Activated T-helper 17 cell treated with anti-CD3 and anti-CD28 coated beads, Interleukin-2, amount 50 U/mL, for 72 hours (primary cell): ENCODE measurements around the gene PARP8. TPM values are rescaled to one million over a fixed set of nuclear protein-coding genes. Genes with fewer than 3 reads are reported as not detected.

Experiments used
- ATAC-seq: fragments of 150-1000 bp; cut with Tn5 transposase; replicated peaks from 2 replicates; pipeline ENCODE4 v1.10.0; 2021; ENCODE audit warnings: mild to moderate bottlenecking, moderate library complexity
- H3K27ac Mint-ChIP-seq: one replicate; pipeline ENCODE4 v1.8.0; 2022; ENCODE audit warnings: mixed read lengths
- H3K27me3 Mint-ChIP-seq: one replicate; pipeline ENCODE4 v1.8.0; 2022; ENCODE audit warnings: mixed read lengths
- H3K36me3 Mint-ChIP-seq: one replicate; pipeline ENCODE4 v1.8.0; 2022; ENCODE audit warnings: low read depth, mild to moderate bottlenecking, mixed read lengths
- H3K4me1 Mint-ChIP-seq: one replicate; pipeline ENCODE4 v1.8.0; 2022; ENCODE audit warnings: mixed read lengths
- H3K4me3 Mint-ChIP-seq: one replicate; pipeline ENCODE4 v1.8.0; 2022; ENCODE audit warnings: mild to moderate bottlenecking, mixed read lengths
- H3K9me3 Mint-ChIP-seq: one replicate; pipeline ENCODE4 v1.8.0; 2022; ENCODE audit warnings: mixed read lengths
- total RNA-seq, 2 donors: library from RNA; stranded (reverse); gene quantifications; one replicate each; pipeline ENCODE4 v1.2.3, GENCODE V29; 2022

PARP8 gene
- total RNA-seq, 2 donors from 2014 or later = 32.4 to 57.2 TPM

GRCh38 chr5:50875002-50875344, 208.5 kb downstream of the PARP8 start:
- no peaks in the 10 kb centered on the region for H3K36me3 Mint-ChIP-seq
- peaks cover 24% of the 10 kb centered on the region for H3K27me3 Mint-ChIP-seq
- H3K4me1 Mint-ChIP-seq = peaks cover 5% of the 10 kb centered on the region
- no peak for ATAC-seq
- no peak overlapping the region for H3K27ac Mint-ChIP-seq
- H3K4me3 Mint-ChIP-seq = no peak overlapping the region
- no peaks in the 10 kb centered on the region for H3K9me3 Mint-ChIP-seq

GRCh38 chr5:50878470-50878869, 212.0 kb downstream of the PARP8 start:
- Mint-ChIP-seq H3K27me3 (peaks cover 16% of the 10 kb centered on the region), H3K36me3 (no peaks in the 10 kb centered on the region), H3K27ac (no peak overlapping the region), H3K4me3 (no peak overlapping the region), H3K9me3 (no peaks in the 10 kb centered on the region), H3K4me1 (peaks cover 5% of the 10 kb centered on the region)
- ATAC-seq = no peak

- Mint-ChIP-seq H3K27ac (no peak overlapping the region), H3K36me3 (no peaks in the 10 kb centered on the region), H3K27me3 (peaks cover 22% of the 10 kb centered on the region), H3K9me3 (no peaks in the 10 kb centered on the region), H3K4me3 (no peak overlapping the region), H3K4me1 (no peaks in the 10 kb centered on the region)
- ATAC-seq = no peak
Observed at GRCh38 chr5:50881407-50881806, 215.0 kb downstream of the PARP8 start.

GRCh38 chr5:50886657-50887345, 220.4 kb downstream of the PARP8 start:
- H3K4me1 Mint-ChIP-seq = no peaks in the 10 kb centered on the region

DNA sequence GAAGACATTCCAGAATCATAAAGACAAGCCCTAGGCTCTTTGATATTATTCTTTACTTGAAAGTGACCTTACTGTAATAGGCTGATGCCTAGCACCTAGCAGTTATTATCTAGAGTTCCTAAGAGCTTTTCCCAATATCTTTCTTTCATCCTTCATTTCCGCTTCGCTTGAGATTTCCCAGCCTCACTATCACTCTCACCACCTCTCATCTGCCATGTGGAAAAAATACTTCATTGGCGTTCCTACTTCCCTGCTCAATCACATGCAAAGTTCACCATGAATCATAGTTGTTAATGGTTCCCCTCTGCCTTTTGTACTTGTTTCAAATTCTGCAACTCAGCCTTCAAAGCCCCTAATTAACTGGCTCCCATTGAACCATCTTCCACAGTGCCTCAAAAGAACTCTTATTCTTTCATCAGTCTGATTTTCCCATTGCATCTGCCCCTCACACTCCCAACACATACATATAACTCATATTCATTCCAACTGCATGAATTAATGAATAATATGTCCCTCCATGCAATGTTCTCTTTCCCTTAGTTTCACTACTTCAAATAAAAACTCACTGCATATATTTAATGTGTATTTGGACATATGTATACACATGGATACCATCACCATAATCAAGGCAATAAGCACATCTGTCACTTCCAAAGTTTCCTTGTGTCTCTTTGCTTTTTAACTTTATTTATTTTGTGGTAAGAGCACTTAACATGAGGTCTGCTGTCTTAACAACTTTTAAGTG, 221.6 kb downstream of the PARP8 start:
- no peaks in the 10 kb centered on the region for H3K9me3 Mint-ChIP-seq
- H3K27ac Mint-ChIP-seq = no peak overlapping the region
- no peak overlapping the region for H3K4me3 Mint-ChIP-seq
- no peaks in the 10 kb centered on the region for H3K4me1 Mint-ChIP-seq
- no peaks in the 10 kb centered on the region for H3K36me3 Mint-ChIP-seq
- ATAC-seq = no peak
- peaks cover 13% of the 10 kb centered on the region for H3K27me3 Mint-ChIP-seq

More at GRCh38 chr5:50886657-50887345, 220.4 kb downstream of the PARP8 start:
- Mint-ChIP-seq H3K27me3 (peaks cover 13% of the 10 kb centered on the region), H3K36me3 (no peaks in the 10 kb centered on the region), H3K4me3 (no peak overlapping the region), H3K9me3 (no peaks in the 10 kb centered on the region), H3K27ac (no peak overlapping the region)
- no peak for ATAC-seq

GRCh38 chr5:50888751-50889150, 222.3 kb downstream of the PARP8 start:
- Mint-ChIP-seq H3K4me1 (no peaks in the 10 kb centered on the region), H3K27ac (no peak overlapping the region), H3K9me3 (no peaks in the 10 kb centered on the region), H3K4me3 (no peak overlapping the region), H3K36me3 (no peaks in the 10 kb centered on the region), H3K27me3 (peaks cover 13% of the 10 kb centered on the region)
- no peak for ATAC-seq

DNA sequence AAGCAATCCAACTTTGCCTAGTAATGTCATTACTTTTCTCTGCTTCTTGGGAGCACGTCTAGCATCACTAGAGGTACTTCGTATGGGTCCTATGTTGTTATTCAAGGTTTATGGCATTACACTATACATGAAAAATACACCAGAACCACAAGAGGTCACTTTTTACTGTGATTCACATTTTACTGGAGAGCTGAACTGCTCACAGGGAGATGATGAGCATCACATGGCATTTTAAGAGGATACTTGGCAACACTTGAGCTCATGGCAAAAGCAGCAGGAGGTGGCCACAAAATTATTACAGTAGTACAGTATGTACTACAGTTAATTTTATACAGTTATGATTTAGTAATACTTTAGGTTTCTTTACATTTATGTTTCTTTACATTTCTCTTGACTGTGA, 223.4 kb downstream of the PARP8 start:
- Mint-ChIP-seq H3K9me3 (no peaks in the 10 kb centered on the region), H3K36me3 (no peaks in the 10 kb centered on the region)

More for the DNA sequence above, 223.4 kb downstream of the PARP8 start:
- no peak for ATAC-seq
- H3K27ac Mint-ChIP-seq = no peak overlapping the region
- peaks cover 12% of the 10 kb centered on the region for H3K27me3 Mint-ChIP-seq
- H3K4me1 Mint-ChIP-seq = no peaks in the 10 kb centered on the region
- no peak overlapping the region for H3K4me3 Mint-ChIP-seq

Other genes with a start within 250 kb of the PARP8 start
- 100 to 1,000 TPM in 1 of 2 donors, 10 to 100 TPM in 1; 93.9 to 102 TPM for gene EMB, start 225.3 kb upstream of the PARP8 start, total RNA-seq